ENCODE measurements around the gene TFPI2. TPM values are rescaled to one million over a fixed set of nuclear protein-coding genes. Genes with fewer than 3 reads are reported as not detected.
A peak's percentile ranks its signal among the peaks of the same experiment; 100 is the strongest.

Gene TFPI2
- total RNA-seq (2012; rRNA removed) (48.9 and 53.6 TPM in 2 replicates), polyA plus RNA-seq (2012; rRNA removed) (99.0 and 121 TPM in 2 replicates), Bru-seq, nascent RNA (percentile 71 among the genes with signal in this experiment), BruChase-seq, experiment 1, labeled RNA remaining after a 6-hour chase (percentile 83 among the genes with signal in this experiment), BruChase-seq, experiment 2, labeled RNA remaining after a 2-hour chase (percentile 75 among the genes with signal in this experiment)
- polyA plus RNA-seq (2012; cell fraction: cytosol; rRNA removed) = 55.1 and 97.0 TPM in 2 replicates
- 41.5 and 59.6 TPM in 2 replicates for polyA plus RNA-seq (2012; cell fraction: nucleus; rRNA removed; ENCODE audit: low replicate concordance)
- long read RNA-seq, transcript TFPI2-201 (5 exons, 2,445 nt) = major isoform, 57 of 87 reads
- long read RNA-seq, partial matches to known transcripts = 17 of 87 reads
- long read RNA-seq, other reads (novel, unspliced or antisense) = 12 of 87 reads

- peak within 1 kb of the TSS; percentile 94 for H3K4me2 ChIP-seq (ENCODE audit: low read depth, low read length)
- no peaks in the 10 kb centered on the region; the same call in 1 of the 2 replicates for H3K36me3 ChIP-seq (ENCODE audit: control insufficient read depth, insufficient read depth, low read length)
- H3K27ac ChIP-seq (ENCODE audit: insufficient read depth, low read length) = peak within 1 kb of the TSS; percentile 71
- H3K23ac ChIP-seq (ENCODE audit: low read depth, low read length) = peak within 1 kb of the TSS; percentile 45; the same call in 1 of the 2 replicates
- POLR2A ChIA-PET (ENCODE audit: unreplicated experiment) = no interaction called here
- H2BK120ac ChIP-seq (ENCODE audit: low read depth, low read length) = peak within 1 kb of the TSS; percentile 45; the same call in 1 of the 2 replicates
- peak within 1 kb of the TSS; percentile 74; the same call in 1 of the 2 replicates for H3K18ac ChIP-seq (ENCODE audit: low read depth, low read length)
- peak within 1 kb of the TSS; percentile 37 for H2AK9ac ChIP-seq (replicated peaks; ENCODE audit: low read depth, low read length, poor library complexity)
- H2AK5ac ChIP-seq (ENCODE audit: low read depth, low read length) = no peak within 1 kb of the TSS
- WGBS, 2 experiments (ENCODE audit: extremely low coverage in 2 of 2, insufficient read length in 1 of 2) = 1% methylated on average over 16 of the region's 49 CpGs; no CpG with 5 or more reads in 1 of the 2 experiments
- CTCF ChIA-PET = interaction anchor here (0.6 to 1.1 kb wide), 3 partner anchors 8 to 200 kb away, joined by 3 read pairs; partner anchors contain the start of gene GNGT1
- H3K4me1 ChIP-seq (ENCODE audit: control insufficient read depth, insufficient read depth, low read length) = peaks cover 2% of the 10 kb centered on the region; the same call in 1 of the 2 replicates
- peak within 1 kb of the TSS; percentile 90 for H2AFZ ChIP-seq (replicated peaks; ENCODE audit: low read length, poor library complexity)
- H3K9ac ChIP-seq (ENCODE audit: low read depth, low read length) = peak within 1 kb of the TSS; percentile 77
- peak within 1 kb of the TSS; percentile 14; the same call in 1 of the 2 replicates for H3K56ac ChIP-seq (ENCODE audit: extremely low read depth, insufficient read depth, low read length)
- no peaks in the 10 kb centered on the region for H3K9me3 ChIP-seq (ENCODE audit: control insufficient read depth, insufficient read depth, low read length)
- no TSS peak for BruUV-seq (replicated peaks)
- H3K4ac ChIP-seq (ENCODE audit: low read depth, low read length) = peak within 1 kb of the TSS; percentile 22
- peak within 1 kb of the TSS; percentile 30 to 46; a peak in 2 of 4 replicates for H4K8ac ChIP-seq (ENCODE audit: low read depth in 2 of 2, low read length in 2 of 2)
- dilution Hi-C loops (cut with HindIII; ENCODE audit: low sequenced_read_pairs, unreplicated experiment) (no loop called here), intact Hi-C loops (cut with micrococcal nuclease) (loop anchor here (5.0 kb wide), 1 partner anchor 112 kb away; the partner anchor contains the start of gene BET1), in situ Hi-C loops (cut with MboI; ENCODE audit: low sequenced_read_pairs) (no loop called here)
- H2BK5ac ChIP-seq (ENCODE audit: low read depth, low read length, poor library complexity, severe bottlenecking) = peak within 1 kb of the TSS; percentile 37
- no peak within 1 kb of the TSS for H2BK20ac ChIP-seq (ENCODE audit: low read depth, low read length)
- H3K14ac ChIP-seq (replicated peaks; ENCODE audit: low read depth, low read length) = 0 out of 2 replicates have a peak within 1 kb of the TSS, but pooled peaks have one; percentile 10
- DNase-seq (peak; percentile 83), ATAC-seq (ENCODE audit: low read depth) (peak; percentile 72)
- H4K5ac ChIP-seq (ENCODE audit: low read depth, low read length) = peak within 1 kb of the TSS; percentile 3; the same call in 1 of the 2 replicates
- no peak within 1 kb of the TSS for H4K91ac ChIP-seq (ENCODE audit: insufficient read depth, low read depth, low read length)
- H3K4me3 ChIP-seq (ENCODE audit: insufficient read depth, low read depth, low read length) = peak within 1 kb of the TSS; percentile 69
- no peaks in the 10 kb centered on the region for H3K79me1 ChIP-seq (ENCODE audit: low read depth in 1 of 2, low read length in 2 of 2)
- no peaks in the 10 kb centered on the region for H3K27me3 ChIP-seq (ENCODE audit: control insufficient read depth, insufficient read depth, low read length)
- H3K9me1 ChIP-seq (ENCODE audit: insufficient read depth, low read length) = no peaks in the 10 kb centered on the region
- H4K20me1 ChIP-seq (ENCODE audit: insufficient read depth, low read length) = no peaks in the 10 kb centered on the region; the same call in 1 of the 2 replicates
- no peak within 1 kb of the TSS; the same call in 2 of the 3 replicates for H2BK15ac ChIP-seq (ENCODE audit: low read depth, low read length)
- TF ChIP-seq MXI1 (IDR thresholded peaks at IDR 0.05; ENCODE audit: borderline replicate concordance, low read depth, low read length) (no peak), RFX5 (IDR thresholded peaks at IDR 0.05; ENCODE audit: low read depth, low read length) (no peak), RCOR1 (IDR thresholded peaks at IDR 0.05; ENCODE audit: insufficient replicate concordance, low read length) (no peak), ELK1 (IDR thresholded peaks at IDR 0.05; ENCODE audit: borderline replicate concordance, low read depth, low read length) (no peak), MAFK (IDR thresholded peaks at IDR 0.05; ENCODE audit: low read depth, low read length) (peak; percentile 85), NFE2L2 (IDR thresholded peaks at IDR 0.05; ENCODE audit: low read depth, low read length) (no peak), FOS (IDR thresholded peaks at IDR 0.05; ENCODE audit: low read depth, low read length) (peak; percentile 30; the same call in 1 of the 2 replicates), CEBPB (IDR thresholded peaks at IDR 0.05; ENCODE audit: low read depth, low read length) (no peak), CHD1 (IDR thresholded peaks at IDR 0.05; ENCODE audit: low read depth, low read length) (no peak), POLR2A (IDR thresholded peaks at IDR 0.05; ENCODE audit: low read depth, low read length) (peak; percentile 92), USF2 (IDR thresholded peaks at IDR 0.05; ENCODE audit: low read depth, low read length) (no peak), MAZ (IDR thresholded peaks at IDR 0.05; ENCODE audit: borderline replicate concordance, low read depth, low read length) (0 out of 2 replicates have a peak, but pooled peaks have one; percentile 37), RAD21 (IDR thresholded peaks at IDR 0.05; ENCODE audit: low read length) (peak; percentile 33; the same call in 1 of the 2 replicates), SMC3 (IDR thresholded peaks at IDR 0.05; ENCODE audit: low read depth, low read length) (0 out of 2 replicates have a peak, but pooled peaks have one; percentile 11), BHLHE40 (IDR thresholded peaks at IDR 0.05; ENCODE audit: low read depth, low read length) (no peak)
These were observed at the start of gene TFPI2 for GRCh38 chr7:93890464-93891068. Gene TFPI2, minus strand, starts transcription at chr7:93890753. Its CDS starts 75 bp downstream, at chr7:93890678.
